ENCODE results near the gene KCNK2. TPM values are rescaled to one million over a fixed set of nuclear protein-coding genes. Genes with fewer than 3 reads are reported as not detected.

KCNK2 gene
- total RNA-seq, 3 donors from 2014 or later: not detected

DNA sequence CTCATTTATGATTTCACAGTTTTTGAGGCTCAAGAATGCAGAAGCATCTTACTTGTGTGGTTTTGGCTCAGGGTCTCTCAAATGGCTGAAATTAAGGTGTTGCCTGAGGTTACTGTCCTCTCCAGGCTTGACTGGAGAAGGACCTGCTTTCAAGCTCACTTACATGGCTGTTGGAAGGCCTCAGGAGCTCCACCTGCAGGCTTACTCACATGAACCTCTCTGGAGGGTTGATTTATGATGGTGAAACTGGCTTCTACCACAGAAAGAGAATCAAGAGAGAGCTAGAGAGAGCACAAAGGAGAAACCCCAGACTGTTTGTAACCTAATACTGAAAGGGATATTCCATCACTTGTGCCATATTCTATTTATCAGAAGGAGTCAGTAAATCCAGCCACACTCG lies 6.2 kb upstream of the KCNK2 start:
- no peak for ATAC-seq
- H3K36me3 Mint-ChIP-seq (ENCODE audit: insufficient read depth): no peaks in the 10 kb centered on the region

GRCh38 chr1:215079456-215079855 lies 3.1 kb upstream of the KCNK2 start:
- Mint-ChIP-seq H3K9me3 (no peaks in the 10 kb centered on the region), H3K36me3 (ENCODE audit: insufficient read depth) (no peaks in the 10 kb centered on the region), H3K4me1 (ENCODE audit: low read depth) (peaks cover 3% of the 10 kb centered on the region), H3K27me3 (ENCODE audit: low read depth) (peaks cover 34% of the 10 kb centered on the region), H3K4me3 (no peak overlapping the region)
- ATAC-seq (no peak), DNase-seq (no peak)

More for the DNA sequence above, 6.2 kb upstream of the KCNK2 start:
- no peak for DNase-seq
- Mint-ChIP-seq H3K9me3 (no peaks in the 10 kb centered on the region), H3K4me1 (ENCODE audit: low read depth) (no peaks in the 10 kb centered on the region), H3K27me3 (ENCODE audit: low read depth) (peaks cover 13% of the 10 kb centered on the region), H3K4me3 (no peak overlapping the region)

DNA sequence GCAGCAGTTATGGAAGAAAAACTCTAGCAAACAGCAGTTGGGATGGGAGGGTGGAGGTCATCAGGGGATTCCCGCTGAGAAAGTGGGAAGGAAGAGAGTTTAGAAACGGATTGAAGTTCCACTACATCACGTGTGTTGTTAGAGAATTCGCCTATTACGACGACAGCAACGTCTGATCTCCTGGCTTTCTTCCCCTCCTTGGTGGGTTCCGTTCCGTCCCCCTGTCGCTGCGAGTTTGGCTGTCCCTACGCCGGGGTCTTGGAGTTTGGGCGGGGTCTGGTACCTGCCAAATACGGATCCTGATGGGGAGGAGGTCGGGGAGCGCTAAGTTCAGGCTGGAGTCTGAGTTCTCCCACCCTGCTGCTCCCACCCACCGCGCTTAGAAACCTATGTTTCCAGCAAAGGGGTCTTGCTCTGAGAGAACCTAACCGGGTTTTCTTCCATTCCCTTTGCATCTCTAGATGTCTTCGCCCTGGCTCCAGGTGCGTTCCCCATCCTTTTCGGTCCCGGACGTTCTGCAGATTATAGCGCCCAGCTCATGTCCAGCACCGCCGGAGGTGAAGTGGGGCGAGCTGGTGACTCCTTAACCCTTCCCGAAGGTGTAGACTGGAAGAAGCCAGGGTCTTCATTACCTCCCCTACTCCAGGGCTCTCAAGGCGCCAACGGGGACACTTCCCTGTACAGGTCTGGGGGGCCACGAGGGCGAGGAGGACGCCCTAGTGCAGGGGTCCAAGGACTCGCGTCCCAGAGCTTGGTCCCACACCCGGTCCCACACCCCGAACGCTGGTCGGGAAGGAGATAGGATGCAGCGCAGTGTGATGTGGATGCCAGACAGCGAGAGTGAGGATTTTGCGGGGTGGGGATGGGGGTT lies 641 bp upstream of the KCNK2 start:
- H3K36me3 Mint-ChIP-seq (ENCODE audit: insufficient read depth): no peaks in the 10 kb centered on the region
- H3K27me3 Mint-ChIP-seq (ENCODE audit: low read depth): peaks cover 41% of the 10 kb centered on the region
- H3K4me3 Mint-ChIP-seq: no peak overlapping the region
- H3K9me3 Mint-ChIP-seq: no peaks in the 10 kb centered on the region
- DNase-seq: no peak
- no peak for ATAC-seq
- H3K4me1 Mint-ChIP-seq (ENCODE audit: low read depth): peaks cover 3% of the 10 kb centered on the region

GRCh38 chr1:215083383-215083961 lies 935 bp downstream of the KCNK2 start:
- Mint-ChIP-seq H3K9me3 (no peaks in the 10 kb centered on the region), H3K4me3 (no peak overlapping the region), H3K4me1 (ENCODE audit: low read depth) (peaks cover 3% of the 10 kb centered on the region), H3K36me3 (ENCODE audit: insufficient read depth) (no peaks in the 10 kb centered on the region), H3K27me3 (ENCODE audit: low read depth) (peaks cover 47% of the 10 kb centered on the region)
- DNase-seq: no peak
- no peak for ATAC-seq

DNA sequence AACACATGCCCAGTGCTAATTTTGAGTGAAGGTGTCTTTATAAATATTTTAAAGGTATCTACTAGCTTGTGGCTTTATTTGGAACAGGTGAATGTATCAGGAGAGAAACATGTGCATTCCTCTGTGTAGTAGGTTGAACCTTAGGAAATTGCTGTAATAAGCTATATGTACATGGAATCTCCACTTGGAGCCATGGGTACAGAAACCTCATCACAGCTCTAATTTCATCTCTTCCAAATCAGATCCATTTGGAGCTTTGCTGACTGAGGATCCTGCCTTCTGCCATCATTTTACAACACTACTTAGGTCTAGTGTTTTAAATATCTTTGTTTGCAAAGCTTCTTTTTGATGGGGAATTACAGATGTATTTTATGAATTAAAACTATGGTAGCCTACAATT lies 2.1 kb downstream of the KCNK2 start:
- H3K36me3 Mint-ChIP-seq (ENCODE audit: insufficient read depth): no peaks in the 10 kb centered on the region
- ATAC-seq (no peak), DNase-seq (no peak)
- peaks cover 45% of the 10 kb centered on the region for H3K27me3 Mint-ChIP-seq (ENCODE audit: low read depth)
- no peaks in the 10 kb centered on the region for H3K9me3 Mint-ChIP-seq
- H3K4me1 Mint-ChIP-seq (ENCODE audit: low read depth): peaks cover 3% of the 10 kb centered on the region
- no peak overlapping the region for H3K4me3 Mint-ChIP-seq

- no peaks in the 10 kb centered on the region for H3K9me3 Mint-ChIP-seq
- no peaks in the 10 kb centered on the region for H3K36me3 Mint-ChIP-seq (ENCODE audit: insufficient read depth)
- H3K27me3 Mint-ChIP-seq (ENCODE audit: low read depth): peaks cover 27% of the 10 kb centered on the region
- DNase-seq: no peak
- no peak overlapping the region for H3K4me3 Mint-ChIP-seq
- no peak for ATAC-seq
- peaks cover 3% of the 10 kb centered on the region for H3K4me1 Mint-ChIP-seq (ENCODE audit: low read depth)
Measured at GRCh38 chr1:215087603-215088002, 5.1 kb downstream of the KCNK2 start.

DNA sequence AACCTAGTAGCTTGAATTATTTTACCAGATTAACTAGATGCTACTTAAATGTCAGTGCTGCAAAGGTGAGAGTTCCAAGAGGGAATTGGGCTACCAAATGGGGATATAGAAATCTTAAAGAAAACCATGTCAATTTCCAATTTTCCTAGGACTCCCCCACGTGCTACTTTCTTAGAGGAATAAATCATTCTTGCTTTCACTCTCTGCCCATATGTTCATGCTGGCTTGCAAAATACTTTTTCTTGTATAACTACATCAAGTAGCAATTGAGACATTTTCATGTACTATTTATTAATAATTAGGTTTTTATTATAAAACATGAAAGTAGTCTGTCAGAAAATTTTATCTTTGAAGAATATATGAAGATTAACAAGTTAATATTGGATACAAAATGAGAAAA lies 11.8 kb downstream of the KCNK2 start:
- Mint-ChIP-seq H3K36me3 (ENCODE audit: insufficient read depth) (no peaks in the 10 kb centered on the region), H3K9me3 (no peaks in the 10 kb centered on the region), H3K27me3 (ENCODE audit: low read depth) (peaks cover 2% of the 10 kb centered on the region), H3K4me1 (ENCODE audit: low read depth) (no peaks in the 10 kb centered on the region), H3K4me3 (no peak overlapping the region)
- DNase-seq (no peak), ATAC-seq (no peak)

DNA sequence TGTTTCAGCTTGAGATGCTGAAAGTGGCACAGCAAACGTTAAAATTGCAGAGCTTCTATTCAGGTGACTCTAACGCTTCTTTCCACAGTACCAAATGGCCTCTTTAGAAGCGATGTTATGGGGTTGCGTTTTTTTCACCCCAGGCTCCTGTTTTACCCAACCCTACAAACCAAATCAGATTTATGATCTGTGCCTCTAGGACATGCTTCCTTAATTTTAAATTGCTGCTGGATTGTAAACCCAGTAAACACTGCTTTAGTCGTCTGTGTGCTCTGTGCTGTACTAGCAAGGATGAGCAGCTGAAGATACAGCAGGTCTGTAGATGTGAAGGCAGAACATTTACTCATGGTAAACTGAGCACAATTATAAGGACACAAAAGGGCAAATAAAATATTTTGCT lies 13.0 kb downstream of the KCNK2 start:
- no peak overlapping the region for H3K4me3 Mint-ChIP-seq
- H3K4me1 Mint-ChIP-seq (ENCODE audit: low read depth): no peaks in the 10 kb centered on the region
- DNase-seq: no peak
- H3K27me3 Mint-ChIP-seq (ENCODE audit: low read depth): peaks cover 2% of the 10 kb centered on the region
- H3K36me3 Mint-ChIP-seq (ENCODE audit: insufficient read depth): no peaks in the 10 kb centered on the region
- no peaks in the 10 kb centered on the region for H3K9me3 Mint-ChIP-seq
- ATAC-seq: no peak

DNA sequence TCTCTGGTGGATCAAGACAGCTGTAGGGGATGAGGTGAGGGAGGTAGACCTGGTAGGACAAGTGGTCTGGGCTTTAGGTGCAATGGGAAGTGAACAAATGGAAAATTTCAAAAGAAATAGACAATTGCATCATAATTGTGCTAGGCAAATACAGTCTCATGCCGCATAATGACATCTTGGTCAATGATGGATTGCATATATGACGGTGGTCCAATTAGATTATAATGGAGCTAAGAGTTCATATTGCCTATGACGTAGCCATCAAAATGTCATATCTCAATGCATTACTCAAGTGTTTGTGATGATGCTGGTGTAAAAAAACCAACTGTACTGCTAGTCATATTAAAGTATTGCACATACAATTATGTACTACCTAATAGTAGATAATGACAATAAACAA lies 19.0 kb downstream of the KCNK2 start:
- ATAC-seq: no peak
- no peak for DNase-seq
- no peak overlapping the region for H3K4me3 Mint-ChIP-seq
- no peaks in the 10 kb centered on the region for H3K27me3 Mint-ChIP-seq (ENCODE audit: low read depth)
- no peaks in the 10 kb centered on the region for H3K4me1 Mint-ChIP-seq (ENCODE audit: low read depth)
- no peaks in the 10 kb centered on the region for H3K36me3 Mint-ChIP-seq (ENCODE audit: insufficient read depth)
- no peaks in the 10 kb centered on the region for H3K9me3 Mint-ChIP-seq

DNA sequence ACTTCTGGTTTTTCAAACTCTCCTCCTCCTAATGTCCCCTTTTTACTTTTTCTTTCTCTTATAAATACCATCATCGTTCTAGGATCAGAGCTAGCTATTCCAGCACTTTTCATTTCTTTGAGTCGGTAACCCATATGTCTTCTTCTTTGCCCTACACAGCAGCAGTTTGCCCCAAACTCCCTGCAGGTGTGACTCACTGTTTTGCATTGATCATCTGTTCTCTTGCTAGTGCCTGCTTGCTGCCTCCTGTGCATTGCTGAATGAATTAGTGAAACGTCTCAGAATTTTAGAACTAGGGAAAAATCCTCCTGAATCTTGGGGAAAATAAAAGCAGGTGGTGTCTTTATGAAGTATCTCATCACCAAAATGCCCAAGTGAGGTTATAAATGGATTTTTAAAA lies 21.7 kb downstream of the KCNK2 start:
- ATAC-seq (no peak), DNase-seq (no peak)
- Mint-ChIP-seq H3K9me3 (no peaks in the 10 kb centered on the region), H3K4me1 (ENCODE audit: low read depth) (no peaks in the 10 kb centered on the region), H3K27me3 (ENCODE audit: low read depth) (no peaks in the 10 kb centered on the region), H3K4me3 (no peak overlapping the region), H3K36me3 (ENCODE audit: insufficient read depth) (no peaks in the 10 kb centered on the region)

DNA sequence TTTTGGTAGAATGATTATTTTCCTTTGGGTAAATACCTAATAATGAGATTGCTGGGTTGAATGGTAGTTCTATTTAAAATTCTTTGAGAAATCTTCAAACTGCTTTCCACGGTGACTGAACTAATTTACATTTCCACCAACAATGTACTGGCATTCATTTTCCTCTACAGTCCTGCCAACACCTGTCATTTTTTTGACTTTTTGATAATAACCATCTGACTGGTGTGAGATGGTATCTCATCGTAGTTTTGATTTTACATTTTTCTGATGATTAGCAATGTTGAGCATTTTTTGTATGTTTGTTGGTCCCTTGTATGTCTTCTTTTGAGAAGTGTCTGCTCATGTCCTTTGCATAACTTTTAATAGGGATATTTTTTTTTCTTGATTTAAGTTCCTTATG lies 23.5 kb downstream of the KCNK2 start:
- ATAC-seq (no peak), DNase-seq (no peak)
- Mint-ChIP-seq H3K4me1 (ENCODE audit: low read depth) (no peaks in the 10 kb centered on the region), H3K9me3 (no peaks in the 10 kb centered on the region), H3K4me3 (no peak overlapping the region), H3K27me3 (ENCODE audit: low read depth) (no peaks in the 10 kb centered on the region), H3K36me3 (ENCODE audit: insufficient read depth) (no peaks in the 10 kb centered on the region)

DNA sequence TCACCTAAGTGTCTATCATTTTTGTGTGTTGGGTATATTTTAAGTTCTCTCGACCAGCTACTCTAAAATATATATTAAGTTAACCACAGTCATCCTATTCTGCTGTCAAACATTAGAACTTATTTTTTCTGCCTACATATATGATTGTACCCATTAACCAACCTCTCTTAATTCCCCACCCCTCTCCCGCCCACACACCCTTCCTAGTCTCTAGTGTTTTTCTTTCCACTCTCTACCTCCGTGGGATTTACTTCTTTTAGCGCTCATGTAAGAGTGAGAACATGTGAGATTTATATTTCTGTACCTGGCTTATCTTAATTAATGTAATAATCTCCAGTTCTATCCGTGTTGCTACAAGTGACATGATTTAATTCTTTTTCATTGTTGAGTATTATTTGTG lies 26.6 kb downstream of the KCNK2 start:
- Mint-ChIP-seq H3K36me3 (ENCODE audit: insufficient read depth) (no peaks in the 10 kb centered on the region), H3K4me3 (no peak overlapping the region), H3K9me3 (no peaks in the 10 kb centered on the region), H3K27me3 (ENCODE audit: low read depth) (no peaks in the 10 kb centered on the region), H3K4me1 (ENCODE audit: low read depth) (no peaks in the 10 kb centered on the region)
- ATAC-seq (no peak), DNase-seq (no peak)

DNA sequence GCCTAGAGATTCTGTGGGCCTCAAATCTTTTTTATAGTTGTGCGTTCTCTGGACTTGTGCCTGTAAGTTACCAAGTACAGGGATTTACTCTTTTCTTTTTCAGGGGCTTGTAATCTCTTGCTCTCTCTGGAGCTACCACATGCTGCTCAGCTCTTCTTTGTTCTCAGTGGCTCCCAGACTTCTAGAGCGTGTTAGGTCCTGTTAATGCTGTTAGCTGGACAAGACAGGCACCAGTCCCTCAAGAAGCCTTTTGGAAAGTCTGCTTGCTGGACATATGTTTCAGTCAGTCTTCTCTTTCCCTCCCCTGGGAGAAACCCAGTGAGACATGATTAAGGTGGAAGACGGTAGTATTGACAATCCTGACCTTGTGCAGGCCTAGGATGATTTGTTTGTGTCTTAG lies 29.4 kb downstream of the KCNK2 start:
- no peaks in the 10 kb centered on the region for H3K4me1 Mint-ChIP-seq (ENCODE audit: low read depth)
- DNase-seq (no peak), ATAC-seq (no peak)
- no peaks in the 10 kb centered on the region for H3K36me3 Mint-ChIP-seq (ENCODE audit: insufficient read depth)
- no peaks in the 10 kb centered on the region for H3K27me3 Mint-ChIP-seq (ENCODE audit: low read depth)
- H3K4me3 Mint-ChIP-seq: no peak overlapping the region
- no peaks in the 10 kb centered on the region for H3K9me3 Mint-ChIP-seq

- Mint-ChIP-seq H3K4me3 (no peak overlapping the region), H3K4me1 (ENCODE audit: low read depth) (no peaks in the 10 kb centered on the region), H3K36me3 (ENCODE audit: insufficient read depth) (no peaks in the 10 kb centered on the region), H3K9me3 (no peaks in the 10 kb centered on the region), H3K27me3 (ENCODE audit: low read depth) (no peaks in the 10 kb centered on the region)
- ATAC-seq (no peak), DNase-seq (no peak)
Measured at GRCh38 chr1:215113776-215114153, 31.2 kb downstream of the KCNK2 start.

DNA sequence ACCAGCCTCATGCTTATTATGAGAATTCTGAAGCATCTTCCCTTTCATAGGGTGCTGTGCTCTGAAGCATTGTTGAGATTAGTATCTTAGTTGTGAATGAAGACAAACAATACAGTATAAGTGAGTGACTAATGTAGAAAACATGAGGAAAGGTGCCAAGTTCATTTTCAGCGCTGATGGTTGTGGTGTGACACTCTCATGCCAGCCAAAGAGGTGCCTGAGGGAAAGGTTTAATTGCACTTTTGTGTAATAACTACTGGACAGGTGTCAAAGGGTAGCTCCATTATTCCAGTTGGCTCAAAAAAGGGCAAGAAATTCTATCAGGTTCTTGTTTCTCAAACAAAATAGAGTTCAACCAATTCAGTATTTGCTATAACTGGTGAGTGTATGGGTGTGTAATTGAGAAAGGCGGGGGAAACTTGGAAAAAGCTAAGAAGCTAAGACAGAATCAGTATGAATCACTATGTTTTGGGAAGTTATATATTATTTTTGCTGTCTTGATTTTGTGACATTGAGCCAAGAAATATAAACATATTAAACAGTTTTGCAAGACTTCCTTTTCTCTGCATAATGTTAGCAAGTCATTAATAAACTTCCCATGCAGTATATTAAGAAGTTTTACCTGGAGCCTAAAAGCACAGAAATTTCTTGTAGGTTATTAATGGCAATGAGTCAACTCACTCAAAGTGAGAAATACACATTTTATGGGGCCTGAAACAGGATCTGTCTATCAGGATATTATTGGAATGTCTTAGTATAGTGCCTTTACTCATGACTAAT lies 31.8 kb downstream of the KCNK2 start:
- no peaks in the 10 kb centered on the region for H3K4me1 Mint-ChIP-seq (ENCODE audit: low read depth)
- H3K27me3 Mint-ChIP-seq (ENCODE audit: low read depth): no peaks in the 10 kb centered on the region
- DNase-seq (no peak), ATAC-seq (no peak)
- no peak overlapping the region for H3K4me3 Mint-ChIP-seq
- no peaks in the 10 kb centered on the region for H3K9me3 Mint-ChIP-seq
- no peaks in the 10 kb centered on the region for H3K36me3 Mint-ChIP-seq (ENCODE audit: insufficient read depth)

Measured in activated T-cell treated with anti-CD3 and anti-CD28 coated beads, Interleukin-2, amount 50 U/mL, for 4 hours (primary cell).